HUES64 (cell line): ENCODE measurements around the gene GTF2H4. TPM values are rescaled to one million over a fixed set of nuclear protein-coding genes. Genes with fewer than 3 reads are reported as not detected.
"Not testable (repeated sequence)": the region's sequence is repeated elsewhere in the genome, so short reads cannot be mapped to it uniquely, and the experiment has no call there.

Experiments used
- H3K27ac ChIP-seq: 2 replicates; pipeline ENCODE4 v1.7.0; 2013; ENCODE audit warnings: low read depth, low read length, inconsistent platforms
- H3K27me3 ChIP-seq: 2 replicates; pipeline ENCODE4 v1.6.1; 2013; ENCODE audit warnings: mild to moderate bottlenecking, low read length; ENCODE audit not compliant: insufficient read depth
- H3K36me3 ChIP-seq: 2 replicates; pipeline ENCODE4 v1.6.1; 2013; ENCODE audit warnings: mild to moderate bottlenecking, low read length; ENCODE audit not compliant: insufficient read depth
- H3K4me1 ChIP-seq: 2 replicates; pipeline ENCODE4 v1.6.1; 2013; ENCODE audit warnings: mild to moderate bottlenecking, low read length, moderate library complexity; ENCODE audit not compliant: insufficient read depth
- H3K4me3 ChIP-seq: 2 replicates; pipeline ENCODE4 v1.5.1; 2013; ENCODE audit warnings: mild to moderate bottlenecking, low read length, moderate library complexity
- H3K9ac ChIP-seq: 2 replicates; pipeline ENCODE4 v1.6.1; 2013; ENCODE audit warnings: mild to moderate bottlenecking, low read depth, low read length
- H3K9me3 ChIP-seq: 2 replicates; pipeline ENCODE4 v1.6.1; 2013; ENCODE audit warnings: low read depth, low read length; ENCODE audit not compliant: insufficient read depth
- WGBS: fragments of 150-250, 120-280 bp; methylation state at CpG from one replicate; pipeline ENCODE4 v1.1.7; 2013; ENCODE audit warnings: missing lambda C conversion rate; 5-methylcytosine and 5-hydroxymethylcytosine counted together
- polyA plus RNA-seq, 2 experiments: library from polyadenylated mRNA; stranded (reverse); fragments of 50-300 nt; gene quantifications; one replicate each; pipeline ENCODE4 v1.2.3, GENCODE V29; 2013

The GTF2H4 gene
- polyA plus RNA-seq (2013, experiment 1 of 2): 31.2 TPM
- polyA plus RNA-seq (2013, experiment 2 of 2): 24.7 TPM

DNA sequence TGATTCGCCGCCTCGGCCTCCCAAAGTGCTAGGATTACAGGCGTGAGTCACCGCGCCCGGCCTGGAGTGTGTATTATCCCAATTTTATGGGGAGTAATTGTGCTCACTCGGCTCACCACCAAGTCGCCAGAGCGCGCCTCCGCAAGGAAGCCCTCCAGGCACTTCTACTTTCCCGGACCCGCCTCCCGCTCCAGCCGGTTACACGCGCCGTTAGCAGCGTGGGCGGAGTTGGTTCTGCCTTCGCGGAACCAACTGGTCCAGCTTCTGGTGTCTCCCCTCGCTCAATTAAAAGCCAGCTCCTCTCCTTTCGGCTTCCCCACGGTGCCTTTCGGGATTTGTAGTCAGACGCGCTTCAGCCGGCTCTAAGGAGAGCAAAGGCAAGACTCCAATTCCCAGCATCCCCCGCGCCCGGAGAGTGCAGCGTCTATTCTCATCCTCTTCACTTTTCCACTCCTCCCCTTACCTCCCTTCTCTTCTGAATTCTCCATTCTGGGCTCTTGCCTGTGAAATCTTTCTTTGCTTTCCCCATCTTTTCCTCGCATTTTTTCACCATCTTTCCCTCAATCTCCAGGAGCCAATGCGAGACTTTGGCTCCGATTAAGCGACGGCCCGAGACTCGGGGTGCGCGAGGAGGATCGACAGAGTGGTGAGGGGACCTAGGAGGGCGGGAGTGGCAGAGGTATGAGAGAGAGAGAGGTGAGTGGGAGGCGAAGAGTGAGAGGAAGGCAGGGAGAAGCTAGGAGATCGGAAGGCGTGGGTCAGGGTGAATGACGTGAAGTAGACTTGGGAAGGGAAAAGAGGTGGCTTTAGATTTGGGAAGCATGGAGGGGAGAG, at the start of gene GTF2H4:
Gene GTF2H4 (plus strand): TSS at position 450 of the 834 bp plus-strand sequence.
- H3K36me3 ChIP-seq: peaks cover 37% of the 10 kb centered on the region
- no peaks in the 10 kb centered on the region for H3K27me3 ChIP-seq
- peak within 1 kb of the TSS; percentile 99 for H3K4me3 ChIP-seq
- peak within 1 kb of the TSS; percentile 58; the same call in 1 of the 2 replicates for H3K27ac ChIP-seq
- WGBS: 2% methylated on average over 49 of the region's 49 CpGs
- H3K9me3 ChIP-seq: no peaks in the 10 kb centered on the region
- H3K4me1 ChIP-seq: peaks cover 9% of the 10 kb centered on the region; the same call in 1 of the 2 replicates
- peak within 1 kb of the TSS; percentile 85 for H3K9ac ChIP-seq

DNA sequence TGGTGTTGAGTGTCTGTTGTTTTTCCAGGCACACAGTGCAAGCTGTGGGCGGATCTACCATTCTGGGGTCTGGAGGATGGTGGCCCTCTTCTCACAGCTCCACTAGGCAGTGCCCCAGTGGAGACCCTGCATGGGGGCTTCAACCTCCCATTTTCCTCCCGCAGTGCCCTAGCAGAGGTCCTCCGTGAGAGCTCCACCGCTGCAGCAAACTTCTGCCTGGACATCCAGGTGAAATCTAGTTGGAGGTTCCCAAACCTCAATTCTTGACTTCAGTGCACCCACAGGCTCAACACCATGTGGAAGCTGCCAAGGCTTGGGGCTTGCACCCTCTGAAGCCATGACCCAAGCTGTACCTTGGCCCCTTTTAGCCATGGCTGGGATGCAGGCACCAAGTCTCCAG, 48.3 kb upstream of the GTF2H4 start:
- not testable (repeated sequence) for H3K27me3 ChIP-seq, H3K4me1 ChIP-seq, H3K4me3 ChIP-seq, H3K9ac ChIP-seq, H3K27ac ChIP-seq, H3K36me3 ChIP-seq
- peaks cover 20% of the 10 kb centered on the region for H3K9me3 ChIP-seq
- 95% methylated on average over 4 of the region's 4 CpGs for WGBS

DNA sequence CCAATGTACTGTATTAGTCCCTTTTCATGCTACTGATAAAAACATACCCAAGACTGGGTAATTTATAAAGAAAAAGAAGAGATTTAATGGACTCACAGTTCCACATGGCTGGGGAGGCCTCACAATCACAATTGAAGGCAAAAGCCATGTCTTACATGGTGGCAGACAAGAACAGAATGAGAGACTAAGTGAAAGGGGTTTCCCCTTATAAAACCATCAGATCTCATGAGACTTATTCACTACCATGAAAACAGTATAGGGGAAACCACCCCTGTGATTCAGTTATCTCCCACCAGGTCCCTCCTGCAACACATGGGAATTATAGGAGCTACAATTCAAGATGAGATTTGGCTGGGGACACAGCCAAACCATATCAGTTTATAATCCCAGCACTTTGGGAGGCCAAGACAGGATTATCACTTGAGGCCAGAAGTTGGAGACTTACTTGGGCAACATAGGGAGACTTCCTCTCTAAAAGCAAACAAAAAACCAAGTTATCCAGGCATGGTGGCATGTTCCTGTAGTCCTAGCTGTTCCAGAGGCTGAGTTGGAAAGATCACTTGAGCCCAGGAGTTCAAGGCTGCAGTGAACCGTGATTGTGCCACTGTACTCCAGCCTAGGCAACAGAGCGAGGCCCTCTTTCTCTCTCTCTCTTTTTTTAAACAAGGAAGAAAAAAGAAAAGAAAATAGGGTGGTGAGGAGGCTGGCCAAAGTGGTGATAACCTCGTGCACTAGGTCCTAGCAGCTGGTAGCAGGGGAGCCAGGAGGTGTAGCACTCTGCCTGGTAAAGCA, 46.6 kb upstream of the GTF2H4 start:
- H3K27ac ChIP-seq: no peak overlapping the region
- no peak overlapping the region for H3K9ac ChIP-seq
- H3K4me1 ChIP-seq: no peaks in the 10 kb centered on the region; the same call in 1 of the 2 replicates
- no peaks in the 10 kb centered on the region for H3K36me3 ChIP-seq
- H3K4me3 ChIP-seq: no peak overlapping the region
- H3K9me3 ChIP-seq: peaks cover 20% of the 10 kb centered on the region
- 95% methylated on average over 3 of the region's 3 CpGs for WGBS
- H3K27me3 ChIP-seq: no peaks in the 10 kb centered on the region; the same call in 1 of the 2 replicates

DNA sequence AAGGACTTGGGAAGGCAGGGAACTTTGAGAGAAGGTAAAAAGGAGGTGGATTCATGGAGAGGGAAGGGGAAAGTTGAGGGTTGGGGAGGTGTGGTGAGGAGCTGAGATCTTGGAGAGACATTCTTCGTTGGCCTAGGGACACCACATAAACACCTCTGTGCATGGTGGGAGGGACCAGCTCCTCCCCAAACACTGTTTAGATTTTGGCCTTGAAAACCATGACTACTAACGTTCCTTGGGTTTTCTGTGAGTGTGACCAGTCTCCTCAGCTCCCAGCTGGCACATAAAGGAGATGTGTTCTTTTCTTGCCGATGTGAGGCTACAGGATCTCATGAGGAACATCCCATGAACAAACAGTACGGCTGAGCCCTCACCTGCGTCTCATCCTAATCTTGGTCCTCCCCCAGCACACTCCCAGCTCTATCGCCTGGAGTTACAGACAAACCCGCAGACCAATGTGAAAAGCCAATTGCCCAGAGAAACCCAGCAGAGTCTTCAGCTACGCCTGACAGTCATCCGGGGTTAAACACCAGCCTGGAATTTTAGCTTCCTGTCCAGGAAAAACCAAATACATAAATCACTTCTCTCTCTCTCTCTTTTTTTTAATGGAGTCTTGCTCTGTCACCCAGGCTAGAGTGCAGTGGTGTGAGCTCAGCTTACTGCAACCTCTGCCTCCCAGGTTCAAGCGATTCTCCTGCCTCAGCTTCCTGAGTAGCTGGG, 45.7 kb upstream of the GTF2H4 start:
- Histone ChIP-seq H3K4me3 (no peak overlapping the region), H3K36me3 (no peaks in the 10 kb centered on the region), H3K27ac (no peak overlapping the region), H3K9me3 (peaks cover 22% of the 10 kb centered on the region), H3K4me1 (no peaks in the 10 kb centered on the region; the same call in 1 of the 2 replicates), H3K9ac (no peak overlapping the region), H3K27me3 (no peaks in the 10 kb centered on the region; the same call in 1 of the 2 replicates)
- WGBS: 91% methylated on average over 10 of the region's 10 CpGs

DNA sequence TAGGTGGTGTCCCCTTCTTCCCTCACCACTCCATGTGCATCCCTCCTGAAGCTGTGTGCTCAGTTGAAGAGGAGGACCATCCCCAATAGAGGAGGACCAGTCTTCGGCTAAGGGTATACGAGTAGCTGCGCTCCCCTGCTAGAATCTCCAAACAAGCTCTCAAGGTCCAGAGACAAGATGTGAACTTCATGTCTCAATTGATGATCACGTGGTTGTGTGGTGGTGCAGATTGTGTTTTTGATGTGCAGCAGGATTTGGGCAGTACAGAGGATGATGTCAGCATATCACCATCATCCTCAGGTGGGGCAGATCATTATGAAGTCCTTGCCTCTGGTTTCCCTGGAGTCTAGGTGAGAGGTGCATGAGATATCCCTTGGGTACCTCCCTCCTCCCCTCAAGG, 43.7 kb upstream of the GTF2H4 start:
- WGBS: 93% methylated on average over 4 of the region's 4 CpGs
- Histone ChIP-seq H3K27ac (no peak overlapping the region), H3K27me3 (no peaks in the 10 kb centered on the region; the same call in 1 of the 2 replicates), H3K9ac (no peak overlapping the region), H3K4me3 (no peak overlapping the region), H3K9me3 (peaks cover 31% of the 10 kb centered on the region), H3K36me3 (no peaks in the 10 kb centered on the region), H3K4me1 (no peaks in the 10 kb centered on the region)

DNA sequence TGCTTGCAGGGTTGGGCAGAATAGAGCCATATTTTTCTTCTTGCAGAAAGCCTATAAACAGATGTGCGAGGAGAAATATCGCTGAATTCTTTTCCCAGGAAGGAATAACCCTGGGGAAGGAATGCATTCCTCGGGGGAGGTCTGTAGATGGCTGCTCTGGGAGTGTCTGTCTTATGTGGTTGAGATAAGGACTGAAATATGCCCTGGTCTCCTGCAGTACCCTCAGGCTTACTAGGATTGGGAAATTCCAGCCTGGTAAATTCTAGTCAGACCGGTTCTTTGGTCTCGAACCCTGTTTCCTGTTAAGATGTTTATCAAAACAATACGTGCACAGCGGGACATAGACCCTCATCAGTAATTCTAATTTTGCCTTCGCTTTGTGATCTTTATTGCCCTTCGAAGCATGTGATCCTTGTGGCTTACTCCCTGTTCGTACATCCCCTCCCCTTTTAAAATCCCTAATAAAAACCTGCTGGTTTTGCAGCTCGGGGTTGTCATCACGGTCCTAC, 38.7 kb upstream of the GTF2H4 start:
- not testable (repeated sequence) for H3K9ac ChIP-seq, H3K27ac ChIP-seq, H3K27me3 ChIP-seq, H3K4me3 ChIP-seq, H3K4me1 ChIP-seq, H3K36me3 ChIP-seq
- WGBS: 92% methylated on average over 12 of the region's 12 CpGs
- H3K9me3 ChIP-seq: peaks cover 48% of the 10 kb centered on the region

DNA sequence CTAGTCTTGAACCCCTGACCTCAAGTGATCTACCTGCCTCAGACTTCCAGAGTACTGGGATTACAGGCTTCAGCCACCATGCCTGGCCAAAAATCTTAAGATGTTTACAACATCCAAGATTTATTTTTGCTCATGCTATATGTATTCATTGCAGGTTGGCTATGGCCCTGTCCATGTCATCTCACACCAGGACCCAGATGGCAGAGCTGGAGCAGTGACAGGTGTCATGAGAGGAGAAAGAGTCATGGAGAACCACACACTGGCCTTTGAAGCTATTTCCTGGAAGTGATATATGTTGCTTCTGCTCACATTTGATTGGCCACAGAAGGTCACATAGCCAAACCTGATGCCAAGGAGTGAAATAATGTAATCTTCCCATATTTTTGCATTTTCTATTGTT, 37.5 kb upstream of the GTF2H4 start:
- Histone ChIP-seq H3K9me3 (peaks cover 48% of the 10 kb centered on the region), H3K27ac (no peak overlapping the region), H3K4me3 (no peak overlapping the region), H3K36me3 (no peaks in the 10 kb centered on the region), H3K4me1 (no peaks in the 10 kb centered on the region), H3K9ac (no peak overlapping the region), H3K27me3 (no peaks in the 10 kb centered on the region)

DNA sequence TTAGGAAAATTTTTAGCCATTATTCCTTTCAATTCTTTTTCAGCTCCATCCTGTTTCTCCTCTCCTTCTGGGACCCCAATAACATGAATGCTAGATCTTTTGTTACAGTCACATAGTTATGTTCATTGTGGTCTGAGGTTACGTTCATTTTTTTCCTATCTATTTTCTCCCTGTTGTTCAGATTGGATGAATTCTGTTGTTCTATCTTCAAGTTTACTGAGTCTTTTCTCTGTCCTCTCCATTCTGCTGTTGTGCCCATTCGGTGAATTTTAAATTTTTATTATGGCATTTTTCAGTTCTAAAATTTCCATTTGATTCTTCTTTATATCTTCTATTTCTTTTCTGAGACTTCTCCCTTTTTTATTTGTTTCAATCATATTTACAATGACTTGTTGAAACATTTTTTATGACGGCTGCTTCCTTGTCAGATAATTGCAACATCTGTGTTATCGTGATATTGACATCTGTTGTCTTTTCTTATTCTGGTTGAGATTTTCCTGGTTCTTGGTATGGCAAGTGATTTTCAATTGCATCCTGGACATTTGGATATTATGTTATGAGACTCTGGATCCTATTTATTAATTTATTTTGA, 36.3 kb upstream of the GTF2H4 start:
- no peaks in the 10 kb centered on the region for H3K4me1 ChIP-seq
- no peaks in the 10 kb centered on the region for H3K36me3 ChIP-seq
- H3K27me3 ChIP-seq: no peaks in the 10 kb centered on the region
- no peak overlapping the region for H3K9ac ChIP-seq
- H3K9me3 ChIP-seq: peaks cover 48% of the 10 kb centered on the region
- no peak overlapping the region for H3K27ac ChIP-seq
- WGBS: 89% methylated on average over 2 of the region's 4 CpGs
- no peak overlapping the region for H3K4me3 ChIP-seq

DNA sequence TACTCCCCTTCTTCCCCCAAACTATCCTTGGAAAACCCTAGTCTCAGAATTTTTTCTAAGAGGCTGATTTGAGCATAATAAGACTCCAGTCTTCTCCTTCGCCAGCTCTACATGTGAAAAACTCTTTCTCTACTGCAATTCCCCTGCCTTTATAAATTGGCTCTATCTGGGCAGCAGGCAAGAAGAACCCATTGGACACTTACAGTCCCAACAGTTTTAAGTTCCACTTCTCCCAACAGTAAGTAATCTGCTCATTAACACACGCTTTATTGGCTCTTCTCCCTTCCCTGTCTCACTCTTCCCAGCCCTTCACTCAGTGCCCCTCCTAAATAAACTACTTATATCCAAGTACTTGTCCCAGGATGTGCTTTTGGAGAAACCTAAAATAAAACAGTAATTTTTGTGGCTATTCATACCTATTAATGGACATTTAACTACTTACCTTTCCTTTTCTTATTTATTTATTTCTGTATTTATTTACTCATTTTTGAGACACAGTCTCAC, 34.8 kb upstream of the GTF2H4 start:
- Histone ChIP-seq H3K27me3 (no peaks in the 10 kb centered on the region), H3K36me3 (no peaks in the 10 kb centered on the region), H3K4me1 (peaks cover 8% of the 10 kb centered on the region), H3K9me3 (peaks cover 37% of the 10 kb centered on the region), H3K9ac (no peak overlapping the region), H3K4me3 (no peak overlapping the region), H3K27ac (no peak overlapping the region)
- 95% methylated on average over 2 of the region's 2 CpGs for WGBS

DNA sequence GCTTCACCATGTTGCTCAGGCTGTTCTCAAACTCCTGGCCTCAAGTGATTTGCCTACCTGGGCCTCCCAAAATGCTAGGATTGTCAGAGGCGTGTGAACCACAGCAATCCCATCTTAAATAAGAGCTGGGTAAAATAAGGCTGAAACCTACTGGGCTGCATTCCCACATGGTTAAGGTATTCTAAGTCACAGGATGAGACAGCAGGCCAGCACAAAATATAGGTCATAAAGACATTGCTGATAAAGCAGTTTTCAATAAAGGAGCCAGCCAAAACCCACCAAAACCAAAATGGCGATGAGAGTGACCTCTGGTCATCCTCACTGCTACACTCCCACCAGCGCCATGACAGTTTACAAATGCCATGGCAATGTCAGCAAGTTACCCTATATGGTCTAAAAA, 34.2 kb upstream of the GTF2H4 start:
- H3K27ac ChIP-seq, H3K36me3 ChIP-seq, H3K27me3 ChIP-seq, H3K4me1 ChIP-seq, H3K9ac ChIP-seq, H3K4me3 ChIP-seq: not testable (repeated sequence)
- 96% methylated on average over 3 of the region's 3 CpGs for WGBS
- H3K9me3 ChIP-seq: peaks cover 31% of the 10 kb centered on the region
